Thyroid gland (tissue), 4 donors: ENCODE data around the gene RNF5. TPM values are rescaled to one million over a fixed set of nuclear protein-coding genes. Genes with fewer than 3 reads are reported as not detected.
"Not testable (repeated sequence)": the region's sequence is repeated elsewhere in the genome, so short reads cannot be mapped to it uniquely, and the experiment has no call there.

Experiments used
- DNase-seq, 2 donors: peaks; one replicate each; pipeline ENCODE4 v3.0.0-alpha.2; 2019
- H3K27ac ChIP-seq, 3 donors: fragments of 200-600 bp; sonication (generic); 1 replicate in 2 of 3; 2 replicates in 1 of 3; pipeline ENCODE4 v1.5.1; 2016 to 2019; ENCODE audit warnings: mild to moderate bottlenecking in 1 of 3, moderate library complexity in 1 of 3
- H3K27me3 ChIP-seq: fragments of 200-600 bp; sonication (generic); one replicate; pipeline ENCODE4 v1.5.1; 2019
- H3K36me3 ChIP-seq, 2 donors: fragments of 200-600 bp; sonication (generic); one replicate each; pipeline ENCODE4 v1.5.1; 2016 to 2019
- H3K4me1 ChIP-seq, 2 donors: fragments of 200-600 bp; sonication (generic); one replicate each; pipeline ENCODE4 v1.5.1; 2017 to 2019
- H3K4me3 ChIP-seq, 3 donors: fragments of 200-600 bp; sonication (generic); replicated peaks in 1 of 3; 1 replicate in 2 of 3; 2 replicates in 1 of 3; pipeline ENCODE4 v1.5.1; 2016; ENCODE audit warnings: mild to moderate bottlenecking in 1 of 3
- H3K9me3 ChIP-seq: fragments of 200-600 bp; sonication (generic); one replicate; pipeline ENCODE4 v1.5.1; 2017
- CTCF ChIP-seq, 6 experiments: fragments of 200-600 bp in 3 of 6; fragments of 450-650 bp in 3 of 6; sonication (generic) in 3 of 6; IDR thresholded peaks; one replicate each; pipeline ENCODE4 v1.5.1; 2016 to 2019; ENCODE audit warnings: antibody characterized with exemption in 6 of 6, mild to moderate bottlenecking in 2 of 6, inconsistent platforms in 1 of 6, moderate library complexity in 1 of 6
- POLR2A ChIP-seq, 2 donors: fragments of 450-650 bp; IDR thresholded peaks; one replicate each; pipeline ENCODE4 v1.6.1; 2017; ENCODE audit warnings: antibody characterized with exemption in 2 of 2, mild to moderate bottlenecking in 2 of 2, moderate library complexity in 1 of 2
- WGBS, 2 donors: methylation state at CpG; one replicate each; pipeline ENCODE4 v1.1.5; 2017; 5-methylcytosine and 5-hydroxymethylcytosine counted together
- intact Hi-C: fragments of 100-400 bp; cut with DNase I; formaldehyde crosslinking; loops from one replicate; pipeline ENCODE4 v1.15.1; 2023
- total RNA-seq, 4 donors: library from RNA; depleted of rRNA; stranded (reverse); fragments of >200 nt; gene quantifications; one replicate each; pipeline ENCODE4 v1.2.3, GENCODE V29; 2016

Gene RNF5
- total RNA-seq, 4 donors from 2014 or later, result 64.0 to 114 (median 107) TPM

- Histone ChIP-seq H3K27ac (peak overlapping the region in 1 of 3 donors; percentile 29), H3K9me3 (no peaks in the 10 kb centered on the region), H3K4me1 (peaks cover 13 to 16% of the 10 kb centered on the region in 2 donors), H3K36me3 (no peaks in the 10 kb centered on the region), H3K27me3 (no peaks in the 10 kb centered on the region), H3K4me3 (no peak overlapping the region)
- no peak for DNase-seq
- no peak for TF ChIP-seq POLR2A (IDR thresholded peaks at IDR 0.05)
- TF ChIP-seq CTCF (IDR thresholded peaks at IDR 0.05), result no peak
- 74 to 97% methylated on average over 1 to 3 of the region's 3 CpGs for WGBS, 2 donors
- intact Hi-C loops, result no loop called here
Observed at GRCh38 chr6:32204268-32204715, 26.1 kb downstream of the RNF5 start.

- intact Hi-C loops, result no loop called here
- Histone ChIP-seq H3K27ac (no peak overlapping the region), H3K9me3 (no peaks in the 10 kb centered on the region), H3K27me3 (no peaks in the 10 kb centered on the region), H3K4me1 (peaks cover 2 to 3% of the 10 kb centered on the region in 2 donors), H3K4me3 (no peak overlapping the region), H3K36me3 (no peaks in the 10 kb centered on the region)
- no peak for DNase-seq
- WGBS, 2 donors, result 84 to 86% methylated on average over 1 of the region's 1 CpG
- no peak for TF ChIP-seq POLR2A (IDR thresholded peaks at IDR 0.05)
- no peak for TF ChIP-seq CTCF (IDR thresholded peaks at IDR 0.05)
Observed at GRCh38 chr6:32208996-32209395, 30.8 kb downstream of the RNF5 start.

GRCh38 chr6:32210191-32210601, 32.0 kb downstream of the RNF5 start:
- no peak for DNase-seq
- no peak for TF ChIP-seq POLR2A (IDR thresholded peaks at IDR 0.05)
- no peak for TF ChIP-seq CTCF (IDR thresholded peaks at IDR 0.05)
- Histone ChIP-seq H3K9me3 (no peaks in the 10 kb centered on the region), H3K36me3 (no peaks in the 10 kb centered on the region), H3K27me3 (no peaks in the 10 kb centered on the region), H3K27ac (no peak overlapping the region), H3K4me1 (no peaks in the 10 kb centered on the region), H3K4me3 (no peak overlapping the region)
- intact Hi-C loops, result no loop called here
- WGBS, 2 donors, result 94 to 95% methylated on average over 5 of the region's 5 CpGs

- H3K4me1 ChIP-seq, H3K27ac ChIP-seq, H3K9me3 ChIP-seq, intact Hi-C loops, DNase-seq, H3K36me3 ChIP-seq, H3K27me3 ChIP-seq, H3K4me3 ChIP-seq: not testable (repeated sequence)
- 81% methylated on average over 4 of the region's 4 CpGs for WGBS, 2 donors
Observed at GRCh38 chr6:32211432-32211831, 33.2 kb downstream of the RNF5 start.

- no peak overlapping the region for H3K27ac ChIP-seq
- TF ChIP-seq POLR2A (IDR thresholded peaks at IDR 0.05) (no peak), CTCF (IDR thresholded peaks at IDR 0.05) (no peak)
- WGBS, 2 donors, result 86% methylated on average over 12 of the region's 12 CpGs
Observed at GRCh38 chr6:32212076-32212760, 34.0 kb downstream of the RNF5 start.

More at GRCh38 chr6:32212076-32212760, 34.0 kb downstream of the RNF5 start:
- intact Hi-C loops, result no loop called here
- H3K36me3 ChIP-seq, result no peaks in the 10 kb centered on the region
- H3K27me3 ChIP-seq, result no peaks in the 10 kb centered on the region
- H3K9me3 ChIP-seq, result no peaks in the 10 kb centered on the region
- H3K4me3 ChIP-seq, result no peak overlapping the region
- no peak for DNase-seq
- no peaks in the 10 kb centered on the region for H3K4me1 ChIP-seq
